ENCODE results near the gene ADNP. TPM values are rescaled to one million over a fixed set of nuclear protein-coding genes. Genes with fewer than 3 reads are reported as not detected.

Gene ADNP
- total and polyA plus RNA-seq, 2 of the 4 experiments (the other 2 are of a cell fraction) = 23.3 to 24.8 TPM

- no TSS peak for BruUV-seq (replicated peaks)
- DNase-seq = no peak
- dilution Hi-C loops (cut with HindIII; ENCODE audit: low sequenced_read_pairs, unreplicated experiment) = no loop called here
- no peak overlapping the region for H4K91ac ChIP-seq (ENCODE audit: insufficient read depth, low read depth, low read length)
- in situ Hi-C loops (cut with MboI; ENCODE audit: low sequenced_read_pairs) = no loop called here
- ATAC-seq (ENCODE audit: low read depth) = no peak
- no peak overlapping the region for H2AK5ac ChIP-seq (ENCODE audit: low read depth, low read length)
- H3K27ac ChIP-seq (ENCODE audit: insufficient read depth, low read length) = no peak overlapping the region
- no peak overlapping the region for H4K5ac ChIP-seq (ENCODE audit: low read depth, low read length)
- H3K9me1 ChIP-seq (ENCODE audit: insufficient read depth, low read length) = no peaks in the 10 kb centered on the region
- no peak overlapping the region for H3K56ac ChIP-seq (ENCODE audit: extremely low read depth, insufficient read depth, low read length)
- no peaks in the 10 kb centered on the region for H3K9me3 ChIP-seq (ENCODE audit: control insufficient read depth, insufficient read depth, low read length)
- H2BK15ac ChIP-seq (ENCODE audit: low read depth, low read length) = no peak overlapping the region
- H2AK9ac ChIP-seq (replicated peaks; ENCODE audit: low read depth, low read length, poor library complexity) = no peak overlapping the region
- peaks cover 43% of the 10 kb centered on the region for H3K36me3 ChIP-seq (ENCODE audit: control insufficient read depth, insufficient read depth, low read length)
- H3K4me3 ChIP-seq (ENCODE audit: insufficient read depth, low read depth, low read length) = no peak overlapping the region
- H2BK120ac ChIP-seq (ENCODE audit: low read depth, low read length) = no peak overlapping the region
- H3K4me1 ChIP-seq (ENCODE audit: control insufficient read depth, insufficient read depth, low read length) = no peaks in the 10 kb centered on the region
- H3K14ac ChIP-seq (replicated peaks; ENCODE audit: low read depth, low read length) = no peak overlapping the region
- peaks cover 21 to 44% of the 10 kb centered on the region in 2 experiments for H3K79me1 ChIP-seq (ENCODE audit: low read depth in 1 of 2, low read length in 2 of 2)
- H3K4ac ChIP-seq (ENCODE audit: low read depth, low read length) = no peak overlapping the region
- no peak overlapping the region for H2AFZ ChIP-seq (replicated peaks; ENCODE audit: low read length, poor library complexity)
- H3K4me2 ChIP-seq (ENCODE audit: low read depth, low read length) = no peak overlapping the region
- intact Hi-C loops (cut with micrococcal nuclease) = no loop called here
- H3K23ac ChIP-seq (ENCODE audit: low read depth, low read length) = no peak overlapping the region
- TF ChIP-seq CTCF (conservative IDR thresholded peaks at IDR 0.05; ENCODE audit: low read depth, low read length) = no peak
- no peak for TF ChIP-seq MAZ (IDR thresholded peaks at IDR 0.05; ENCODE audit: borderline replicate concordance, low read depth, low read length)
- no peak for TF ChIP-seq POLR2A (IDR thresholded peaks at IDR 0.05; ENCODE audit: low read depth, low read length)
- TF ChIP-seq CHD1 (IDR thresholded peaks at IDR 0.05; ENCODE audit: low read depth, low read length) = no peak
- no peak for TF ChIP-seq USF2 (IDR thresholded peaks at IDR 0.05; ENCODE audit: low read depth, low read length)
- no peak for TF ChIP-seq CEBPB (IDR thresholded peaks at IDR 0.05; ENCODE audit: low read depth, low read length)
- no peak for TF ChIP-seq MAFK (IDR thresholded peaks at IDR 0.05; ENCODE audit: low read depth, low read length)
- no peak for TF ChIP-seq NFE2L2 (IDR thresholded peaks at IDR 0.05; ENCODE audit: low read depth, low read length)
- no peak for TF ChIP-seq BHLHE40 (IDR thresholded peaks at IDR 0.05; ENCODE audit: low read depth, low read length)
- no peak for TF ChIP-seq RFX5 (IDR thresholded peaks at IDR 0.05; ENCODE audit: low read depth, low read length)
- no peak for TF ChIP-seq SMC3 (IDR thresholded peaks at IDR 0.05; ENCODE audit: low read depth, low read length)
- TF ChIP-seq MXI1 (IDR thresholded peaks at IDR 0.05; ENCODE audit: borderline replicate concordance, low read depth, low read length) = no peak
- no peak for TF ChIP-seq RCOR1 (IDR thresholded peaks at IDR 0.05; ENCODE audit: insufficient replicate concordance, low read length)
- TF ChIP-seq RAD21 (IDR thresholded peaks at IDR 0.05; ENCODE audit: low read length) = no peak
- no peak for TF ChIP-seq ELK1 (IDR thresholded peaks at IDR 0.05; ENCODE audit: borderline replicate concordance, low read depth, low read length)
- TF ChIP-seq FOS (IDR thresholded peaks at IDR 0.05; ENCODE audit: low read depth, low read length) = no peak
- CTCF ChIA-PET = no interaction called here
- H3K9ac ChIP-seq (ENCODE audit: low read depth, low read length) = no peak overlapping the region
- no peaks in the 10 kb centered on the region for H3K27me3 ChIP-seq (ENCODE audit: control insufficient read depth, insufficient read depth, low read length)
- H2BK20ac ChIP-seq (ENCODE audit: low read depth, low read length) = no peak overlapping the region
- POLR2A ChIA-PET (ENCODE audit: unreplicated experiment) = no interaction called here
- WGBS, 2 experiments (ENCODE audit: extremely low coverage in 2 of 2, insufficient read length in 1 of 2) = no CpG with 5 or more reads among the region's 4 CpGs
- H4K8ac ChIP-seq (ENCODE audit: low read depth in 2 of 2, low read length in 2 of 2) = no peak overlapping the region
- no peak overlapping the region for H3K18ac ChIP-seq (ENCODE audit: low read depth, low read length)
- no peak overlapping the region for H2BK5ac ChIP-seq (ENCODE audit: low read depth, low read length, poor library complexity, severe bottlenecking)
- peaks cover 7% of the 10 kb centered on the region; the same call in 1 of the 2 replicates for H4K20me1 ChIP-seq (ENCODE audit: insufficient read depth, low read length)
Observed at GRCh38 chr20:50948132-50948785, 17.0 kb upstream of the ADNP start.

Data from IMR-90 (cell line).